GM12873 (cell line): ENCODE results near the gene LSMEM2.

ENCODE experiments used
- CTCF ChIP-seq: IDR thresholded peaks from 2 replicates; pipeline ENCODE4 v1.5.1; 2012; ENCODE audit warnings: low read depth, mild to moderate bottlenecking, moderate library complexity, low read length, control low read depth; ENCODE audit not compliant: insufficient read depth; ENCODE audit errors: missing control alignments

Gene LSMEM2

GRCh38 chr3:50316657-50317242 is 37.9 kb downstream of the LSMEM2 start:
- no peak for TF ChIP-seq CTCF

GRCh38 chr3:50317300-50317699 is 38.4 kb downstream of the LSMEM2 start:
- TF ChIP-seq CTCF, result no peak

- TF ChIP-seq CTCF, result no peak
Measured at GRCh38 chr3:50318163-50318562, 39.3 kb downstream of the LSMEM2 start.

GRCh38 chr3:50318615-50319014 is 39.7 kb downstream of the LSMEM2 start:
- no peak for TF ChIP-seq CTCF

GRCh38 chr3:50319181-50319893 is 40.5 kb downstream of the LSMEM2 start:
- no peak for TF ChIP-seq CTCF

- TF ChIP-seq CTCF, result no peak
Measured at GRCh38 chr3:50319894-50320625, 41.2 kb downstream of the LSMEM2 start.

- no peak for TF ChIP-seq CTCF
Measured at GRCh38 chr3:50320853-50321335, 42.0 kb downstream of the LSMEM2 start.
